Measurements from ENCODE around the gene CMA1.

DNA sequence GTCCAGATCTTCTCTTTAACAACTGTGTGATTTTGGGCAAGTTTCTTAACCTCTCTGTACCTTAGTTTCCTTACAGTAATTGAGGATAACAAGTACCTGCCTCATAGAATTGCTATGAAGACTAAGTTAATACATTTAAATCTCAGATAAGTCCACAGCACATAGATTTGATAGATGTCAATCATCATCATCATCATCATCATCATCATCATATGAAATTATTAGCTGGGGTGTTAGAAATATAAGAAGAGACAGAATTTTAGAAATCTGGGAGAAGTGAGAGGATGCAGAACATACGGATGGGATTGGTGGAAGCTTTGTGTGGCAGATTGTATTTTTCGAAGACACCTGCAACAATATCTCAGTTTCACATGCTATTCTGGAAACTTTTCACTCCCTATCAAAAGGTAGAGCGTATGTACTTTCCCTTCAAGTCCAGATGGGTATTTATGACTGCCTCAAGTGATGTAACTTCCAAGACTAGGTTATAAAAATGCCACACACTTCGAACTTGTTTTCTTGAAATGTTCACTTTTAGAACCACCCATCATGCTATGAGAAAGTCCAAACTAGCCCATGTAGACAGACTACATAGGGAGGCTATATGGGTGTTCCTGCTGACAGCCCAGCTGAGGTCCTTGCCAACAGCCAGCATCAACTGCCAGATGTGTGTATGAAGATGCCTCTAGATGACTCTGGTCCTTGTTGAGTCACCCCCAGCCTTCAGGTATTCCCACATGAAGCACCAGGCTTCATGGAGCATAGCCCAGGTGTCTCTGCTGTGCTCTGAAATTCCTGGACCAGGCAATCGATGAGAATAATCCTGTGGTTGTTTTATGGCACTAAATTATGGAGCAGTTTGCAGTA, 44.8 kb downstream of the CMA1 start:
- TF ChIP-seq, protein P1, sequence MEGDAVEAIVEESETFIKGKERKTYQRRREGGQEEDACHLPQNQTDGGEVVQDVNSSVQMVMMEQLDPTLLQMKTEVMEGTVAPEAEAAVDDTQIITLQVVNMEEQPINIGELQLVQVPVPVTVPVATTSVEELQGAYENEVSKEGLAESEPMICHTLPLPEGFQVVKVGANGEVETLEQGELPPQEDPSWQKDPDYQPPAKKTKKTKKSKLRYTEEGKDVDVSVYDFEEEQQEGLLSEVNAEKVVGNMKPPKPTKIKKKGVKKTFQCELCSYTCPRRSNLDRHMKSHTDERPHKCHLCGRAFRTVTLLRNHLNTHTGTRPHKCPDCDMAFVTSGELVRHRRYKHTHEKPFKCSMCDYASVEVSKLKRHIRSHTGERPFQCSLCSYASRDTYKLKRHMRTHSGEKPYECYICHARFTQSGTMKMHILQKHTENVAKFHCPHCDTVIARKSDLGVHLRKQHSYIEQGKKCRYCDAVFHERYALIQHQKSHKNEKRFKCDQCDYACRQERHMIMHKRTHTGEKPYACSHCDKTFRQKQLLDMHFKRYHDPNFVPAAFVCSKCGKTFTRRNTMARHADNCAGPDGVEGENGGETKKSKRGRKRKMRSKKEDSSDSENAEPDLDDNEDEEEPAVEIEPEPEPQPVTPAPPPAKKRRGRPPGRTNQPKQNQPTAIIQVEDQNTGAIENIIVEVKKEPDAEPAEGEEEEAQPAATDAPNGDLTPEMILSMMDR (conservative IDR thresholded peaks at IDR 0.05; ENCODE audit: low read depth in 2 of 2), result no peak
- TF ChIP-seq, protein P2, sequence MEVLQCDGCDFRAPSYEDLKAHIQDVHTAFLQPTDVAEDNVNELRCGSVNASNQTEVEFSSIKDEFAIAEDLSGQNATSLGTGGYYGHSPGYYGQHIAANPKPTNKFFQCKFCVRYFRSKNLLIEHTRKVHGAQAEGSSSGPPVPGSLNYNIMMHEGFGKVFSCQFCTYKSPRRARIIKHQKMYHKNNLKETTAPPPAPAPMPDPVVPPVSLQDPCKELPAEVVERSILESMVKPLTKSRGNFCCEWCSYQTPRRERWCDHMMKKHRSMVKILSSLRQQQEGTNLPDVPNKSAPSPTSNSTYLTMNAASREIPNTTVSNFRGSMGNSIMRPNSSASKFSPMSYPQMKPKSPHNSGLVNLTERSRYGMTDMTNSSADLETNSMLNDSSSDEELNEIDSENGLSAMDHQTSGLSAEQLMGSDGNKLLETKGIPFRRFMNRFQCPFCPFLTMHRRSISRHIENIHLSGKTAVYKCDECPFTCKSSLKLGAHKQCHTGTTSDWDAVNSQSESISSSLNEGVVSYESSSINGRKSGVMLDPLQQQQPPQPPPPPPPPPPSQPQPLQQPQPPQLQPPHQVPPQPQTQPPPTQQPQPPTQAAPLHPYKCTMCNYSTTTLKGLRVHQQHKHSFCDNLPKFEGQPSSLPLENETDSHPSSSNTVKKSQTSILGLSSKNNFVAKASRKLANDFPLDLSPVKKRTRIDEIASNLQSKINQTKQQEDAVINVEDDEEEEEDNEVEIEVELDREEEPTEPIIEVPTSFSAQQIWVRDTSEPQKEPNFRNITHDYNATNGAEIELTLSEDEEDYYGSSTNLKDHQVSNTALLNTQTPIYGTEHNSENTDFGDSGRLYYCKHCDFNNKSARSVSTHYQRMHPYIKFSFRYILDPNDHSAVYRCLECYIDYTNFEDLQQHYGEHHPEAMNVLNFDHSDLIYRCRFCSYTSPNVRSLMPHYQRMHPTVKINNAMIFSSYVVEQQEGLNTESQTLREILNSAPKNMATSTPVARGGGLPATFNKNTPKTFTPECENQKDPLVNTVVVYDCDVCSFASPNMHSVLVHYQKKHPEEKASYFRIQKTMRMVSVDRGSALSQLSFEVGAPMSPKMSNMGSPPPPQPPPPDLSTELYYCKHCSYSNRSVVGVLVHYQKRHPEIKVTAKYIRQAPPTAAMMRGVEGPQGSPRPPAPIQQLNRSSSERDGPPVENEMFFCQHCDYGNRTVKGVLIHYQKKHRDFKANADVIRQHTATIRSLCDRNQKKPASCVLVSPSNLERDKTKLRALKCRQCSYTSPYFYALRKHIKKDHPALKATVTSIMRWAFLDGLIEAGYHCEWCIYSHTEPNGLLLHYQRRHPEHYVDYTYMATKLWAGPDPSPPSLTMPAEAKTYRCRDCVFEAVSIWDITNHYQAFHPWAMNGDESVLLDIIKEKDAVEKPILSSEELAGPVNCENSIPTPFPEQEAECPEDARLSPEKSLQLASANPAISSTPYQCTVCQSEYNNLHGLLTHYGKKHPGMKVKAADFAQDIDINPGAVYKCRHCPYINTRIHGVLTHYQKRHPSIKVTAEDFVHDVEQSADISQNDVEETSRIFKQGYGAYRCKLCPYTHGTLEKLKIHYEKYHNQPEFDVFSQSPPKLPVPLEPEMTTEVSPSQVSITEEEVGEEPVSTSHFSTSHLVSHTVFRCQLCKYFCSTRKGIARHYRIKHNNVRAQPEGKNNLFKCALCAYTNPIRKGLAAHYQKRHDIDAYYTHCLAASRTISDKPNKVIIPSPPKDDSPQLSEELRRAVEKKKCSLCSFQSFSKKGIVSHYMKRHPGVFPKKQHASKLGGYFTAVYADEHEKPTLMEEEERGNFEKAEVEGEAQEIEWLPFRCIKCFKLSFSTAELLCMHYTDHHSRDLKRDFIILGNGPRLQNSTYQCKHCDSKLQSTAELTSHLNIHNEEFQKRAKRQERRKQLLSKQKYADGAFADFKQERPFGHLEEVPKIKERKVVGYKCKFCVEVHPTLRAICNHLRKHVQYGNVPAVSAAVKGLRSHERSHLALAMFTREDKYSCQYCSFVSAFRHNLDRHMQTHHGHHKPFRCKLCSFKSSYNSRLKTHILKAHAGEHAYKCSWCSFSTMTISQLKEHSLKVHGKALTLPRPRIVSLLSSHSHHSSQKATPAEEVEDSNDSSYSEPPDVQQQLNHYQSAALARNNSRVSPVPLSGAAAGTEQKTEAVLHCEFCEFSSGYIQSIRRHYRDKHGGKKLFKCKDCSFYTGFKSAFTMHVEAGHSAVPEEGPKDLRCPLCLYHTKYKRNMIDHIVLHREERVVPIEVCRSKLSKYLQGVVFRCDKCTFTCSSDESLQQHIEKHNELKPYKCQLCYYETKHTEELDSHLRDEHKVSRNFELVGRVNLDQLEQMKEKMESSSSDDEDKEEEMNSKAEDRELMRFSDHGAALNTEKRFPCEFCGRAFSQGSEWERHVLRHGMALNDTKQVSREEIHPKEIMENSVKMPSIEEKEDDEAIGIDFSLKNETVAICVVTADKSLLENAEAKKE (CRISPR knock-in tag; IDR thresholded peaks at IDR 0.05), result no peak
- no peak for TF ChIP-seq EZH2 (IDR thresholded peaks at IDR 0.05; ENCODE audit: low read depth, unreplicated experiment)
- TF ChIP-seq POLR2AphosphoS5 (IDR thresholded peaks at IDR 0.05; ENCODE audit: low read depth), result no peak
- TF ChIP-seq, protein P3, sequence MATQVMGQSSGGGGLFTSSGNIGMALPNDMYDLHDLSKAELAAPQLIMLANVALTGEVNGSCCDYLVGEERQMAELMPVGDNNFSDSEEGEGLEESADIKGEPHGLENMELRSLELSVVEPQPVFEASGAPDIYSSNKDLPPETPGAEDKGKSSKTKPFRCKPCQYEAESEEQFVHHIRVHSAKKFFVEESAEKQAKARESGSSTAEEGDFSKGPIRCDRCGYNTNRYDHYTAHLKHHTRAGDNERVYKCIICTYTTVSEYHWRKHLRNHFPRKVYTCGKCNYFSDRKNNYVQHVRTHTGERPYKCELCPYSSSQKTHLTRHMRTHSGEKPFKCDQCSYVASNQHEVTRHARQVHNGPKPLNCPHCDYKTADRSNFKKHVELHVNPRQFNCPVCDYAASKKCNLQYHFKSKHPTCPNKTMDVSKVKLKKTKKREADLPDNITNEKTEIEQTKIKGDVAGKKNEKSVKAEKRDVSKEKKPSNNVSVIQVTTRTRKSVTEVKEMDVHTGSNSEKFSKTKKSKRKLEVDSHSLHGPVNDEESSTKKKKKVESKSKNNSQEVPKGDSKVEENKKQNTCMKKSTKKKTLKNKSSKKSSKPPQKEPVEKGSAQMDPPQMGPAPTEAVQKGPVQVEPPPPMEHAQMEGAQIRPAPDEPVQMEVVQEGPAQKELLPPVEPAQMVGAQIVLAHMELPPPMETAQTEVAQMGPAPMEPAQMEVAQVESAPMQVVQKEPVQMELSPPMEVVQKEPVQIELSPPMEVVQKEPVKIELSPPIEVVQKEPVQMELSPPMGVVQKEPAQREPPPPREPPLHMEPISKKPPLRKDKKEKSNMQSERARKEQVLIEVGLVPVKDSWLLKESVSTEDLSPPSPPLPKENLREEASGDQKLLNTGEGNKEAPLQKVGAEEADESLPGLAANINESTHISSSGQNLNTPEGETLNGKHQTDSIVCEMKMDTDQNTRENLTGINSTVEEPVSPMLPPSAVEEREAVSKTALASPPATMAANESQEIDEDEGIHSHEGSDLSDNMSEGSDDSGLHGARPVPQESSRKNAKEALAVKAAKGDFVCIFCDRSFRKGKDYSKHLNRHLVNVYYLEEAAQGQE (IDR thresholded peaks at IDR 0.05; ENCODE audit: unreplicated experiment), result no peak
- no peak for TF ChIP-seq CREB1 (CRISPR knock-in tag; IDR thresholded peaks at IDR 0.05; ENCODE audit: low read depth)
- no peak for TF ChIP-seq ZNF331 (CRISPR knock-in tag; IDR thresholded peaks at IDR 0.05; ENCODE audit: low read depth)
- no peak for TF ChIP-seq JUNB (IDR thresholded peaks at IDR 0.05; ENCODE audit: unreplicated experiment)
- TF ChIP-seq, protein P4, sequence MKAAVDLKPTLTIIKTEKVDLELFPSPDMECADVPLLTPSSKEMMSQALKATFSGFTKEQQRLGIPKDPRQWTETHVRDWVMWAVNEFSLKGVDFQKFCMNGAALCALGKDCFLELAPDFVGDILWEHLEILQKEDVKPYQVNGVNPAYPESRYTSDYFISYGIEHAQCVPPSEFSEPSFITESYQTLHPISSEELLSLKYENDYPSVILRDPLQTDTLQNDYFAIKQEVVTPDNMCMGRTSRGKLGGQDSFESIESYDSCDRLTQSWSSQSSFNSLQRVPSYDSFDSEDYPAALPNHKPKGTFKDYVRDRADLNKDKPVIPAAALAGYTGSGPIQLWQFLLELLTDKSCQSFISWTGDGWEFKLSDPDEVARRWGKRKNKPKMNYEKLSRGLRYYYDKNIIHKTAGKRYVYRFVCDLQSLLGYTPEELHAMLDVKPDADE (IDR thresholded peaks at IDR 0.05), result no peak
- TF ChIP-seq EZH2phosphoT487 (IDR thresholded peaks at IDR 0.05; ENCODE audit: unreplicated experiment), result no peak
- no peak for TF ChIP-seq STAT1 (IDR thresholded peaks at IDR 0.05; ENCODE audit: unreplicated experiment)

All from GM23338 (cell line).